Activated naive CD4-positive, alpha-beta T cell treated with anti-CD3 and anti-CD28 coated beads for 36 hours (primary cell): ENCODE results near the gene CXorf51B. TPM values are rescaled to one million over a fixed set of nuclear protein-coding genes. Genes with fewer than 3 reads are reported as not detected.
"Not testable (repeated sequence)": the region's sequence is repeated elsewhere in the genome, so short reads cannot be mapped to it uniquely, and the experiment has no call there.

Source experiments
- CTCF ChIA-PET: fragments of 350-600 bp; sonication (Branson Sonifier 250); formaldehyde crosslinking; loops from one replicate; lab custom pipeline; 2021; ENCODE audit warnings: antibody characterized with exemption; lab: Charles Lee
- DNase-seq: peaks from one replicate; pipeline ENCODE4 v3.0.0-alpha.2; 2020
- H3K27ac Mint-ChIP-seq: one replicate; pipeline ENCODE4 v1.8.0; 2021; ENCODE audit warnings: mild to moderate bottlenecking, mixed read lengths
- H3K27me3 Mint-ChIP-seq: one replicate; pipeline ENCODE4 v1.8.0; 2021; ENCODE audit warnings: low read depth, mixed read lengths
- H3K36me3 Mint-ChIP-seq: one replicate; pipeline ENCODE4 v1.8.0; 2021; ENCODE audit warnings: low read depth, mixed read lengths
- H3K4me1 Mint-ChIP-seq: one replicate; pipeline ENCODE4 v1.8.0; 2021; ENCODE audit warnings: low read depth, mixed read lengths
- H3K4me3 Mint-ChIP-seq: one replicate; pipeline ENCODE4 v1.8.0; 2021; ENCODE audit warnings: mild to moderate bottlenecking, moderate library complexity, mixed read lengths
- H3K9me3 Mint-ChIP-seq: one replicate; pipeline ENCODE4 v1.8.0; 2021; ENCODE audit warnings: mixed read lengths
- intact Hi-C: fragments of 100-400 bp; cut with micrococcal nuclease; formaldehyde crosslinking; loops from one replicate; pipeline ENCODE4 v1.15.1; 2023
- total RNA-seq, 2 experiments: library from RNA; stranded (reverse); gene quantifications; one replicate each; pipeline ENCODE4 v1.2.3, GENCODE V29; 2021

Gene CXorf51B
- total RNA-seq: not detected

DNA sequence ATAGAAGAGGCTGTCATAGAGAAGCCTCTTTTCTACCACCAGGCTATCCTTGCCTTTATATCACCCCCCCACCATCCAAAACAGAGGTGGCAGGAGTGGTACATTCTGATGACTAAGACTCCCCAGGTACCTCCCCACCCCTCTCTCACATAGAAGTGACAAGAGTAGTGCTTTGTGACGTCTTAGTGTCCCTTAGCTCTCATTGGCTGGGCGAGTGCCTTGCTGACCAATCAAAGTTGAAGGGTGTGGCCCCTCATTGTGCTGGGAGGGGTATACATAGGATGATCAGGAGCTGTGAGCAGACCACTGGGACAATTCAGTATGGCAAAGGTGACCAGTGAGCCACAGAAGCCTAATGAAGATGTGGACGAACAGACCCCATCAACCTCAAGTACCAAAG, at the start of gene CXorf51B:
Gene CXorf51B (plus strand): TSS at position 301 of the 400 bp plus-strand sequence. CDS start 21 bp downstream, at position 322.
- DNase-seq, H3K27ac Mint-ChIP-seq, H3K27me3 Mint-ChIP-seq, H3K9me3 Mint-ChIP-seq, intact Hi-C loops, CTCF ChIA-PET, H3K4me1 Mint-ChIP-seq, H3K36me3 Mint-ChIP-seq, H3K4me3 Mint-ChIP-seq: not testable (repeated sequence)

DNA sequence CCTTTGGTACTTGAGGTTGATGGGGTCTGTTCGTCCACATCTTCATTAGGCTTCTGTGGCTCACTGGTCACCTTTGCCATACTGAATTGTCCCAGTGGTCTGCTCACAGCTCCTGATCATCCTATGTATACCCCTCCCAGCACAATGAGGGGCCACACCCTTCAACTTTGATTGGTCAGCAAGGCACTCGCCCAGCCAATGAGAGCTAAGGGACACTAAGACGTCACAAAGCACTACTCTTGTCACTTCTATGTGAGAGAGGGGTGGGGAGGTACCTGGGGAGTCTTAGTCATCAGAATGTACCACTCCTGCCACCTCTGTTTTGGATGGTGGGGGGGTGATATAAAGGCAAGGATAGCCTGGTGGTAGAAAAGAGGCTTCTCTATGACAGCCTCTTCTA, 5.1 kb downstream of the CXorf51B start, which contains the start of gene CXorf51A:
Gene CXorf51A (minus strand): TSS at position 101 of the 400 bp plus-strand sequence. CDS start 21 bp downstream, at position 80.
- H3K27ac Mint-ChIP-seq, H3K9me3 Mint-ChIP-seq, CTCF ChIA-PET, H3K4me1 Mint-ChIP-seq, H3K36me3 Mint-ChIP-seq, intact Hi-C loops, DNase-seq, H3K4me3 Mint-ChIP-seq, H3K27me3 Mint-ChIP-seq: not testable (repeated sequence)

DNA sequence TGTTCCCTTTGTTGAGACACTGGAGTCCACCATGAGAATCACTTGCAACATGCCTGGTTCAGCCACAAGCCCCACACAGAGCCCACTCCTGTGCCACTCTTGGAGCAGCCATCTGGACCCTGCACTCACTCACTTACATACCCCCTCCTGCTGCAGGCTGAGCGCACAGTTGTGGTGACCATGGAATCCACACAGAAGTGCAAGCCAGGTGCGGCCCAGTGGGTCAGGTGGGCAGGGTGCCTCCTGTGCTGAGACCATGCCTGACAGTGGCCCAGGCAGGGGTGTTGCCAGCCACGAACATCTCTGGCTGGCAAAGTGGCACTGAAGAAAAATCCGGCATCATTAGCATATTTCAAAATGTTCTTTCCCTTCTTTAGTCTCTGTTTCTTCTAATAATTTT, 22.4 kb downstream of the CXorf51B start:
- CTCF ChIA-PET: interaction anchor here (0.7 kb wide), 1 partner anchor 908 kb away, joined by 3 read pairs; no protein-coding TSS in a partner anchor
- H3K27me3 Mint-ChIP-seq: no peaks in the 10 kb centered on the region
- no peak for DNase-seq
- H3K36me3 Mint-ChIP-seq: no peaks in the 10 kb centered on the region
- H3K9me3 Mint-ChIP-seq: no peaks in the 10 kb centered on the region
- no peak overlapping the region for H3K4me3 Mint-ChIP-seq
- no peak overlapping the region for H3K27ac Mint-ChIP-seq
- no peaks in the 10 kb centered on the region for H3K4me1 Mint-ChIP-seq
- intact Hi-C loops: no loop called here

- Mint-ChIP-seq H3K27me3 (no peaks in the 10 kb centered on the region), H3K4me3 (no peak overlapping the region), H3K4me1 (no peaks in the 10 kb centered on the region), H3K9me3 (peaks cover 1% of the 10 kb centered on the region), H3K27ac (no peak overlapping the region), H3K36me3 (no peaks in the 10 kb centered on the region)
- DNase-seq: no peak
- intact Hi-C loops: no loop called here
- CTCF ChIA-PET: no interaction called here
These were observed 44.7 kb downstream of the CXorf51B start for GRCh38 chrX:146854281-146854680.

Other genes starting within 250 kb of the CXorf51B start
- not detected for gene CXorf51A, start 5.0 kb downstream of the CXorf51B start, total RNA-seq